A549 (cell line): Measurements from ENCODE around the gene PCBP4.

Experiments
- BHLHE40 ChIP-seq: IDR thresholded peaks from 2 replicates; pipeline ENCODE4 v1.6.1; 2012; ENCODE audit warnings: low read depth, low read length, inconsistent platforms
- CHD2 ChIP-seq: fragments of 150-350 bp; IDR thresholded peaks from 2 replicates; pipeline ENCODE4 v1.6.1; 2014; ENCODE audit warnings: low read length; ENCODE audit not compliant: partially characterized antibody
- ESRRA ChIP-seq: fragments of 150-350 bp; IDR thresholded peaks from 2 replicates; pipeline ENCODE4 v1.6.1; 2014; ENCODE audit warnings: mild to moderate bottlenecking, low read length, borderline replicate concordance
- KDM1A ChIP-seq: fragments of 200-600 bp; sonication (generic); IDR thresholded peaks from 2 replicates; pipeline ENCODE4 v1.6.1; 2016; ENCODE audit warnings: low read depth, mild to moderate bottlenecking
- NFE2L2 ChIP-seq: fragments of 150-350 bp; conservative IDR thresholded peaks from 2 replicates; pipeline ENCODE4 v1.6.1; 2014; ENCODE audit warnings: low read length
- NR3C1 ChIP-seq: fragments of >200 bp; sonication (Bioruptor Twin); formaldehyde crosslinking; IDR thresholded peaks from 3 replicates; pipeline ENCODE4 v1.6.1; 2017
- RAD21 ChIP-seq, 2 experiments: fragments of >200 bp in 1 of 2; sonication (Bioruptor Twin) in 1 of 2; formaldehyde crosslinking in 1 of 2; IDR thresholded peaks in 1 of 2; conservative IDR thresholded peaks in 1 of 2; 2 replicates in 1 of 2; 3 replicates in 1 of 2; pipeline ENCODE4 v1.6.1; 2012 to 2018; ENCODE audit warnings: inconsistent platforms in 1 of 2
- ZFP36 ChIP-seq: fragments of 450-650 bp; IDR thresholded peaks from 2 replicates; pipeline ENCODE4 v1.6.1; 2014; ENCODE audit warnings: borderline replicate concordance; ENCODE audit not compliant: partially characterized antibody
- TF ChIP-seq, protein P1 (sequence below): IDR thresholded peaks from 2 replicates; pipeline ENCODE4 v1.6.1; 2012; ENCODE audit warnings: low read depth, borderline replicate concordance
- TF ChIP-seq, protein P2 (sequence below): fragments of >200 bp; sonication (Bioruptor Twin); formaldehyde crosslinking; IDR thresholded peaks from 3 replicates; pipeline ENCODE4 v1.5.1; 2016
- TF ChIP-seq, protein P3 (sequence below): fragments of 450-650 bp; IDR thresholded peaks from 2 replicates; pipeline ENCODE4 v1.6.1; 2014; ENCODE audit warnings: antibody characterized with exemption

GRCh38 chr3:51931756-51932155 is 35.5 kb downstream of the PCBP4 start:
- TF ChIP-seq ESRRA (no peak), CHD2 (no peak), BHLHE40 (no peak), NFE2L2 (no peak), KDM1A (no peak), RAD21 (conservative IDR thresholded peaks at IDR 0.05 in 1 of 2, IDR thresholded peaks at IDR 0.05 in 1 of 2) (no peak), NR3C1 (no peak), ZFP36 (no peak)
- TF ChIP-seq, protein P1, sequence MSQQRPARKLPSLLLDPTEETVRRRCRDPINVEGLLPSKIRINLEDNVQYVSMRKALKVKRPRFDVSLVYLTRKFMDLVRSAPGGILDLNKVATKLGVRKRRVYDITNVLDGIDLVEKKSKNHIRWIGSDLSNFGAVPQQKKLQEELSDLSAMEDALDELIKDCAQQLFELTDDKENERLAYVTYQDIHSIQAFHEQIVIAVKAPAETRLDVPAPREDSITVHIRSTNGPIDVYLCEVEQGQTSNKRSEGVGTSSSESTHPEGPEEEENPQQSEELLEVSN = no peak
- TF ChIP-seq, protein P2, sequence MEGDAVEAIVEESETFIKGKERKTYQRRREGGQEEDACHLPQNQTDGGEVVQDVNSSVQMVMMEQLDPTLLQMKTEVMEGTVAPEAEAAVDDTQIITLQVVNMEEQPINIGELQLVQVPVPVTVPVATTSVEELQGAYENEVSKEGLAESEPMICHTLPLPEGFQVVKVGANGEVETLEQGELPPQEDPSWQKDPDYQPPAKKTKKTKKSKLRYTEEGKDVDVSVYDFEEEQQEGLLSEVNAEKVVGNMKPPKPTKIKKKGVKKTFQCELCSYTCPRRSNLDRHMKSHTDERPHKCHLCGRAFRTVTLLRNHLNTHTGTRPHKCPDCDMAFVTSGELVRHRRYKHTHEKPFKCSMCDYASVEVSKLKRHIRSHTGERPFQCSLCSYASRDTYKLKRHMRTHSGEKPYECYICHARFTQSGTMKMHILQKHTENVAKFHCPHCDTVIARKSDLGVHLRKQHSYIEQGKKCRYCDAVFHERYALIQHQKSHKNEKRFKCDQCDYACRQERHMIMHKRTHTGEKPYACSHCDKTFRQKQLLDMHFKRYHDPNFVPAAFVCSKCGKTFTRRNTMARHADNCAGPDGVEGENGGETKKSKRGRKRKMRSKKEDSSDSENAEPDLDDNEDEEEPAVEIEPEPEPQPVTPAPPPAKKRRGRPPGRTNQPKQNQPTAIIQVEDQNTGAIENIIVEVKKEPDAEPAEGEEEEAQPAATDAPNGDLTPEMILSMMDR = no peak
- TF ChIP-seq, protein P3, sequence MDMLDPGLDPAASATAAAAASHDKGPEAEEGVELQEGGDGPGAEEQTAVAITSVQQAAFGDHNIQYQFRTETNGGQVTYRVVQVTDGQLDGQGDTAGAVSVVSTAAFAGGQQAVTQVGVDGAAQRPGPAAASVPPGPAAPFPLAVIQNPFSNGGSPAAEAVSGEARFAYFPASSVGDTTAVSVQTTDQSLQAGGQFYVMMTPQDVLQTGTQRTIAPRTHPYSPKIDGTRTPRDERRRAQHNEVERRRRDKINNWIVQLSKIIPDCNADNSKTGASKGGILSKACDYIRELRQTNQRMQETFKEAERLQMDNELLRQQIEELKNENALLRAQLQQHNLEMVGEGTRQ = no peak
